ENCODE data around the gene PEAR1.
A peak's percentile ranks its signal among the peaks of the same experiment; 100 is the strongest.

PEAR1 gene

GRCh38 chr1:156860628-156861423 is 32.7 kb upstream of the PEAR1 start, which contains the start of gene NTRK1:
TSS of gene NTRK1 (plus strand) at chr1:156860865. CDS start at chr1:156860935, 70 bp downstream.
- DNase-seq, result peak in 1 of 2 experiments; percentile 88

GRCh38 chr1:156862584-156862983 is 30.9 kb upstream of the PEAR1 start:
- DNase-seq, result no peak

GRCh38 chr1:156862997-156863599 is 30.4 kb upstream of the PEAR1 start:
- DNase-seq, result no peak

- DNase-seq, result peak; percentile 34 to 79
Observed at GRCh38 chr1:156863631-156864030, 29.9 kb upstream of the PEAR1 start.

- DNase-seq, result peak in 1 of 2 experiments; percentile 39
Observed at GRCh38 chr1:156864796-156865195, 28.7 kb upstream of the PEAR1 start.

GRCh38 chr1:156865258-156865657 is 28.3 kb upstream of the PEAR1 start:
- no peak for DNase-seq

- no peak for DNase-seq
Observed at GRCh38 chr1:156865865-156866248, 27.7 kb upstream of the PEAR1 start.

GRCh38 chr1:156866249-156866909 is 27.1 kb upstream of the PEAR1 start:
- DNase-seq, result no peak

GRCh38 chr1:156868341-156868740 is 25.2 kb upstream of the PEAR1 start:
- peak in 1 of 2 experiments; percentile 37 for DNase-seq

- DNase-seq, result no peak
Observed at GRCh38 chr1:156869455-156869854, 24.1 kb upstream of the PEAR1 start.

- no peak for DNase-seq
Observed at GRCh38 chr1:156873659-156874058, 19.9 kb upstream of the PEAR1 start.

- DNase-seq, result no peak
Observed at GRCh38 chr1:156874142-156874541, 19.4 kb upstream of the PEAR1 start.

GRCh38 chr1:156874572-156875340 is 18.8 kb upstream of the PEAR1 start:
- DNase-seq, result no peak

GRCh38 chr1:156875341-156875615 is 18.2 kb upstream of the PEAR1 start:
- DNase-seq, result no peak

- DNase-seq, result no peak
Observed at GRCh38 chr1:156876281-156876680, 17.2 kb upstream of the PEAR1 start.

- no peak for DNase-seq
Observed at GRCh38 chr1:156877433-156878170, 15.9 kb upstream of the PEAR1 start.

GRCh38 chr1:156879876-156880275 is 13.6 kb upstream of the PEAR1 start:
- no peak for DNase-seq

GRCh38 chr1:156880473-156880872 is 13.0 kb upstream of the PEAR1 start:
- DNase-seq, result no peak

- no peak for DNase-seq
Observed at GRCh38 chr1:156881101-156881500, 12.4 kb upstream of the PEAR1 start.

- DNase-seq, result no peak
Observed at GRCh38 chr1:156881663-156882062, 11.9 kb upstream of the PEAR1 start.

- no peak for DNase-seq
Observed at GRCh38 chr1:156882543-156882942, 11.0 kb upstream of the PEAR1 start.

- no peak for DNase-seq
Observed at GRCh38 chr1:156883919-156884318, 9.6 kb upstream of the PEAR1 start.
